Measurements from ENCODE around the gene STK32B.

STK32B gene

GRCh38 chr4:5028480-5028879 lies 22.8 kb upstream of the STK32B start:
- no peak overlapping the region for H2AFZ ChIP-seq (ENCODE audit: insufficient read depth, low read length, poor library complexity)

GRCh38 chr4:5029447-5029846 lies 21.8 kb upstream of the STK32B start:
- Histone ChIP-seq H2BK12ac (ENCODE audit: low read length) (no peak overlapping the region), H3K9ac (ENCODE audit: low read length) (no peak overlapping the region), H3K18ac (ENCODE audit: low read length) (no peak overlapping the region), H2BK120ac (ENCODE audit: insufficient read depth, low read length, poor library complexity) (no peak overlapping the region), H3K4me1 (ENCODE audit: control insufficient read depth in 1 of 2, insufficient read depth in 2 of 2, low read length in 2 of 2) (peaks cover 3 to 5% of the 10 kb centered on the region in 2 experiments), H4K91ac (ENCODE audit: low read depth, low read length) (no peak overlapping the region), H3K14ac (ENCODE audit: low read length) (no peak overlapping the region), H3K79me2 (ENCODE audit: control insufficient read depth, insufficient read depth, low read length, poor library complexity) (no peaks in the 10 kb centered on the region), H3K4me3 (ENCODE audit: low read depth, low read length) (no peak overlapping the region), H3K36me3 (ENCODE audit: control insufficient read depth in 1 of 2, insufficient read depth in 2 of 2, low read length in 2 of 2) (no peaks in the 10 kb centered on the region), H3K27ac (ENCODE audit: low read depth, low read length) (no peak overlapping the region), H3K79me1 (ENCODE audit: low read length) (no peaks in the 10 kb centered on the region), H2AK5ac (ENCODE audit: low read length) (no peak overlapping the region), H3K4me2 (ENCODE audit: low read length) (no peak overlapping the region), H2BK5ac (ENCODE audit: low read depth, low read length, poor library complexity) (no peak overlapping the region), H3K23ac (ENCODE audit: low read length) (no peak overlapping the region), H3K4ac (ENCODE audit: low read depth, low read length) (no peak overlapping the region), H2AFZ (ENCODE audit: insufficient read depth, low read length, poor library complexity) (no peak overlapping the region), H3K9me3 (ENCODE audit: insufficient read depth, low read depth, low read length) (no peaks in the 10 kb centered on the region), H3K27me3 (ENCODE audit: insufficient read depth, low read length) (no peaks in the 10 kb centered on the region), H4K12ac (ENCODE audit: low read depth, low read length) (no peak overlapping the region), H4K8ac (ENCODE audit: low read depth, low read length) (no peak overlapping the region)
- DNase-seq, result no peak
- WGBS (ENCODE audit: extremely low coverage, insufficient coverage, insufficient read length), result no CpG with 5 or more reads among the region's 8 CpGs

More at GRCh38 chr4:5028480-5028879, 22.8 kb upstream of the STK32B start:
- Histone ChIP-seq H3K79me1 (ENCODE audit: low read length) (no peaks in the 10 kb centered on the region), H3K4me2 (ENCODE audit: low read length) (no peak overlapping the region), H4K12ac (ENCODE audit: low read depth, low read length) (no peak overlapping the region), H3K14ac (ENCODE audit: low read length) (no peak overlapping the region), H3K27me3 (ENCODE audit: insufficient read depth, low read length) (no peaks in the 10 kb centered on the region), H3K36me3 (ENCODE audit: control insufficient read depth in 1 of 2, insufficient read depth in 2 of 2, low read length in 2 of 2) (no peaks in the 10 kb centered on the region), H3K4ac (ENCODE audit: low read depth, low read length) (no peak overlapping the region), H3K23ac (ENCODE audit: low read length) (no peak overlapping the region), H2BK12ac (ENCODE audit: low read length) (no peak overlapping the region), H4K91ac (ENCODE audit: low read depth, low read length) (no peak overlapping the region), H3K9me3 (ENCODE audit: insufficient read depth, low read depth, low read length) (no peaks in the 10 kb centered on the region), H3K9ac (ENCODE audit: low read length) (no peak overlapping the region), H3K27ac (ENCODE audit: low read depth, low read length) (no peak overlapping the region), H3K79me2 (ENCODE audit: control insufficient read depth, insufficient read depth, low read length, poor library complexity) (no peaks in the 10 kb centered on the region), H2BK5ac (ENCODE audit: low read depth, low read length, poor library complexity) (no peak overlapping the region), H3K18ac (ENCODE audit: low read length) (no peak overlapping the region), H4K8ac (ENCODE audit: low read depth, low read length) (no peak overlapping the region), H3K4me3 (ENCODE audit: low read depth, low read length) (no peak overlapping the region), H2AK5ac (ENCODE audit: low read length) (no peak overlapping the region), H2BK120ac (ENCODE audit: insufficient read depth, low read length, poor library complexity) (no peak overlapping the region), H3K4me1 (ENCODE audit: control insufficient read depth in 1 of 2, insufficient read depth in 2 of 2, low read length in 2 of 2) (peaks cover 3 to 4% of the 10 kb centered on the region in 2 experiments)
- no CpG with 5 or more reads among the region's 2 CpGs for WGBS (ENCODE audit: extremely low coverage, insufficient coverage, insufficient read length)
- no peak for DNase-seq

DNA sequence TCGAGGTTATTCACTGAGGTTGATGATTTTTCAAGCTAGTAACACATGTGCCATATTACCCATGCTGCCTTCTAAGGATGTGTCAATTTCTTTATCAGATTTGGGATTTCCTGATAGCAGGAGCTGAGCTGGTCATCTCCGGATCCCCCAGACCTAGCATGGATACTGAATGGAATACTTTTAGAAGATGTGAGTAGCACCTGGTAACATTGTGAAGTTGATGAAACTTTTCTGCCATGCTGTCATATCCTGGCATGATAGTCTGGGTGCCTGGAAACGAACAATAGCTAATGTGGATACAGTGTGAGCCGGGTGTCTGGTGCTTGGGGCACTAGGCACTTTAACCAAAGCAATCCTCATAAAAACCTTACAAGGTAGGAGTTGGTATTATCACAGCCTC lies 21.1 kb upstream of the STK32B start:
- no peak overlapping the region for H3K4me2 ChIP-seq (ENCODE audit: low read length)
- H3K9me3 ChIP-seq (ENCODE audit: insufficient read depth, low read depth, low read length), result no peaks in the 10 kb centered on the region
- H3K79me2 ChIP-seq (ENCODE audit: control insufficient read depth, insufficient read depth, low read length, poor library complexity), result no peaks in the 10 kb centered on the region
- no peak overlapping the region for H2BK120ac ChIP-seq (ENCODE audit: insufficient read depth, low read length, poor library complexity)
- no peak overlapping the region for H3K9ac ChIP-seq (ENCODE audit: low read length)
- no peak overlapping the region for H3K14ac ChIP-seq (ENCODE audit: low read length)
- H4K8ac ChIP-seq (ENCODE audit: low read depth, low read length), result no peak overlapping the region
- no peaks in the 10 kb centered on the region for H3K79me1 ChIP-seq (ENCODE audit: low read length)
- no peak overlapping the region for H4K12ac ChIP-seq (ENCODE audit: low read depth, low read length)
- H2AFZ ChIP-seq (ENCODE audit: insufficient read depth, low read length, poor library complexity), result no peak overlapping the region
- no peak overlapping the region for H3K23ac ChIP-seq (ENCODE audit: low read length)
- no CpG with 5 or more reads among the region's 4 CpGs for WGBS (ENCODE audit: extremely low coverage, insufficient coverage, insufficient read length)
- H3K36me3 ChIP-seq (ENCODE audit: control insufficient read depth in 1 of 2, insufficient read depth in 2 of 2, low read length in 2 of 2), result no peaks in the 10 kb centered on the region
- no peak overlapping the region for H4K91ac ChIP-seq (ENCODE audit: low read depth, low read length)
- H2AK5ac ChIP-seq (ENCODE audit: low read length), result no peak overlapping the region
- no peak overlapping the region for H2BK12ac ChIP-seq (ENCODE audit: low read length)
- H3K4me3 ChIP-seq (ENCODE audit: low read depth, low read length), result no peak overlapping the region
- H3K27me3 ChIP-seq (ENCODE audit: insufficient read depth, low read length), result no peaks in the 10 kb centered on the region
- no peak overlapping the region for H3K27ac ChIP-seq (ENCODE audit: low read depth, low read length)
- no peak overlapping the region for H3K18ac ChIP-seq (ENCODE audit: low read length)
- DNase-seq, result no peak
- H3K4ac ChIP-seq (ENCODE audit: low read depth, low read length), result no peak overlapping the region
- H2BK5ac ChIP-seq (ENCODE audit: low read depth, low read length, poor library complexity), result no peak overlapping the region
- H3K4me1 ChIP-seq (ENCODE audit: control insufficient read depth in 1 of 2, insufficient read depth in 2 of 2, low read length in 2 of 2), result peaks cover 3 to 5% of the 10 kb centered on the region in 2 experiments

GRCh38 chr4:5030927-5031326 lies 20.4 kb upstream of the STK32B start:
- Histone ChIP-seq H3K79me2 (ENCODE audit: control insufficient read depth, insufficient read depth, low read length, poor library complexity) (no peaks in the 10 kb centered on the region), H3K4ac (ENCODE audit: low read depth, low read length) (no peak overlapping the region), H3K9ac (ENCODE audit: low read length) (no peak overlapping the region), H2BK5ac (ENCODE audit: low read depth, low read length, poor library complexity) (no peak overlapping the region), H3K4me2 (ENCODE audit: low read length) (no peak overlapping the region), H3K9me3 (ENCODE audit: insufficient read depth, low read depth, low read length) (no peaks in the 10 kb centered on the region), H2AK5ac (ENCODE audit: low read length) (no peak overlapping the region), H4K12ac (ENCODE audit: low read depth, low read length) (no peak overlapping the region), H4K8ac (ENCODE audit: low read depth, low read length) (no peak overlapping the region), H3K18ac (ENCODE audit: low read length) (no peak overlapping the region), H3K36me3 (ENCODE audit: control insufficient read depth in 1 of 2, insufficient read depth in 2 of 2, low read length in 2 of 2) (no peaks in the 10 kb centered on the region), H2AFZ (ENCODE audit: insufficient read depth, low read length, poor library complexity) (no peak overlapping the region), H3K4me3 (ENCODE audit: low read depth, low read length) (no peak overlapping the region), H2BK120ac (ENCODE audit: insufficient read depth, low read length, poor library complexity) (no peak overlapping the region), H3K14ac (ENCODE audit: low read length) (no peak overlapping the region), H3K23ac (ENCODE audit: low read length) (no peak overlapping the region), H3K79me1 (ENCODE audit: low read length) (no peaks in the 10 kb centered on the region), H3K4me1 (ENCODE audit: control insufficient read depth in 1 of 2, insufficient read depth in 2 of 2, low read length in 2 of 2) (peaks cover 3 to 5% of the 10 kb centered on the region in 2 experiments), H3K27ac (ENCODE audit: low read depth, low read length) (no peak overlapping the region), H3K27me3 (ENCODE audit: insufficient read depth, low read length) (no peaks in the 10 kb centered on the region), H4K91ac (ENCODE audit: low read depth, low read length) (no peak overlapping the region), H2BK12ac (ENCODE audit: low read length) (no peak overlapping the region)
- WGBS (ENCODE audit: extremely low coverage, insufficient coverage, insufficient read length), result no CpG with 5 or more reads among the region's 3 CpGs
- DNase-seq, result no peak
